ENCODE results near the gene TGFB1.

DNA sequence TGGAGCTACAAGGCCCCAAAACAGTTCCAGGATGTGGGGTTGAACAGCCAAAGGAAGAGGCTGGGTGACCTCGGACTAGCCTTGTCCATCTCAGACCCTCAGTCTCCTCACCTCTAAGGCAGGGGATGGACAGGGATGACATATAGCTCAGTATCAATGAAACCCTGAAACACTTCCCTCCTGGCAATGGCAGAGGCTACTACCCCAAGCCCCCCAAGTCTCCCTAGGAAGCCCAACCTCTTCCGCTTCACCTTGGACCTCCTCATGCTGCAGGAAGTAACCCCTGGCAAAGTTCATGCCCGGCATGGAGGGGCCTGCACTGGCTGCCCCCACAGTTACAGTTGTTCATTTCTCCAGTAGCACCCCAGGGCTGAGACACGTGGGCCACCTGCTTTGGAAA lies 33.2 kb downstream of the TGFB1 start:
- TF ChIP-seq GATA2 (IDR thresholded peaks at IDR 0.05; ENCODE audit: low read depth, low read length) (no peak), GATA3 (IDR thresholded peaks at IDR 0.05; ENCODE audit: low read depth, low read length) (no peak)

Data from SH-SY5Y (cell line).